ENCODE results near the gene ITM2B. TPM values are rescaled to one million over a fixed set of nuclear protein-coding genes. Genes with fewer than 3 reads are reported as not detected.

Gene ITM2B
- total and polyA plus RNA-seq, 10 of the 15 experiments (the other 5 are each of a cell fraction or from before 2014, with no cell fraction given) = 2.5 to 18.1 (median 4.9) TPM

DNA sequence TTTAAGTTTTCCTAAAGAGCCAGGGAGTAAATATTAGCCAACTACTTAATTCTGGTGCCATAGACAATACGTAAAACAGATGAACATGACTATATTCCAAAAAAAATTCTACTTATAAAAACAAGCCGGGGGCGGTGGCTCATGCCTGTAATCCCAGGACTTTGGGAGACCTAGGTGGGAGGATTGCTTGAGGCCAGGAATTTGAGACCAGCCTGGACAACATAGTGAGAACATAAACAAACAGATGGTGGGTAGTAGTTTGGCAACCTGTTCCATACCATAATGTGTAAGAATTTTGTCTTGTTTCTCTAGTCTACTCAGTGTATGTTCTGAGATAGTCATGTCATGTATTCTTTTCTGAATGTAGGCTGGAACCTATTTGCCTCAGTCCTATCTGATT lies 25.4 kb downstream of the ITM2B start:
- Histone ChIP-seq H4K20me1 (ENCODE audit: control insufficient read depth, insufficient read depth) (no peaks in the 10 kb centered on the region), H3K27me3 (replicated peaks in 1 of 2; ENCODE audit: control insufficient read depth in 2 of 2, insufficient read depth in 2 of 2, low read length in 1 of 2) (no peaks in the 10 kb centered on the region; a peak in 1 of 4 replicates), H3K4me3 (no peak overlapping the region), H3K4me1 (ENCODE audit: control insufficient read depth, insufficient read depth, low read length) (no peaks in the 10 kb centered on the region), H3K27ac (ENCODE audit: control insufficient read depth, insufficient read depth) (no peak overlapping the region), H2AFZ (ENCODE audit: control insufficient read depth, low read depth, low read length) (no peak overlapping the region), H3K9ac (ENCODE audit: control insufficient read depth, insufficient read depth, low read length) (no peak overlapping the region), H3K79me2 (ENCODE audit: control insufficient read depth, insufficient read depth, low read length) (no peaks in the 10 kb centered on the region), H3K4me2 (ENCODE audit: control insufficient read depth, insufficient read depth) (no peak overlapping the region), H3K9me3 (replicated peaks; ENCODE audit: control insufficient read depth, insufficient read depth, low read length) (no peaks in the 10 kb centered on the region), H3K36me3 (ENCODE audit: control insufficient read depth in 2 of 2, insufficient read depth in 2 of 2, low read length in 1 of 2) (no peaks in the 10 kb centered on the region)
- ATAC-seq (no peak), FAIRE-seq (no peak), DNase-seq (ENCODE audit: low read depth, low spot score) (no peak)
- intact Hi-C loops (cut with micrococcal nuclease; ENCODE audit: unreplicated experiment) = no loop called here
- POLR2A ChIA-PET = no interaction called here
- 88% methylated on average over 3 of the region's 3 CpGs for WGBS (ENCODE audit: insufficient coverage, insufficient replicate concordance, low lambda C conversion rate, missing lambda C conversion rate)
- in situ Hi-C loops (cut with MboI) = no loop called here
- SMC1A ChIA-PET (ENCODE audit: uncharacterized antibody, unreplicated experiment) = no interaction called here
- TF ChIP-seq SIX5 (IDR thresholded peaks at IDR 0.05; ENCODE audit: low read depth, low read length, severe bottlenecking) (no peak), MXI1 (IDR thresholded peaks at IDR 0.05; ENCODE audit: low read depth, low read length) (no peak), NR2F1 (conservative IDR thresholded peaks at IDR 0.05) (no peak), ATF7 (IDR thresholded peaks at IDR 0.05; ENCODE audit: low read depth) (no peak)
- RAD21 ChIA-PET (ENCODE audit: unreplicated experiment) = no interaction called here
- CTCF ChIA-PET = no interaction called here
- BruUV-seq (replicated peaks) = no TSS peak

DNA sequence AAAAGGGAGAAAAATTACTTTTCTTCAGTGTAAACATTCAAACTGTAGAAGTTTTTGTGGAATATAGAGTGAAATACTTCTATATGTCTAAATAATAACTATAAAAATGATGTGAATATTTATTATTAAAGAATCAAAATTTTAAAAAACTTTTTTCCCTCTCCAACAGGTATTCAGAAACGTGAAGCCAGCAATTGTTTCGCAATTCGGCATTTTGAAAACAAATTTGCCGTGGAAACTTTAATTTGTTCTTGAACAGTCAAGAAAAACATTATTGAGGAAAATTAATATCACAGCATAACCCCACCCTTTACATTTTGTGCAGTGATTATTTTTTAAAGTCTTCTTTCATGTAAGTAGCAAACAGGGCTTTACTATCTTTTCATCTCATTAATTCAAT lies 28.0 kb downstream of the ITM2B start:
- in situ Hi-C loops (cut with MboI) = no loop called here
- Histone ChIP-seq H3K9ac (ENCODE audit: control insufficient read depth, insufficient read depth, low read length) (no peak overlapping the region), H3K36me3 (ENCODE audit: control insufficient read depth in 2 of 2, insufficient read depth in 2 of 2, low read length in 1 of 2) (no peaks in the 10 kb centered on the region), H3K4me3 (no peak overlapping the region), H3K79me2 (ENCODE audit: control insufficient read depth, insufficient read depth, low read length) (no peaks in the 10 kb centered on the region), H2AFZ (ENCODE audit: control insufficient read depth, low read depth, low read length) (no peak overlapping the region), H3K4me1 (ENCODE audit: control insufficient read depth, insufficient read depth, low read length) (peaks cover 7% of the 10 kb centered on the region), H3K4me2 (ENCODE audit: control insufficient read depth, insufficient read depth) (no peak overlapping the region), H3K9me3 (replicated peaks; ENCODE audit: control insufficient read depth, insufficient read depth, low read length) (no peaks in the 10 kb centered on the region), H3K27ac (ENCODE audit: control insufficient read depth, insufficient read depth) (no peak overlapping the region), H3K27me3 (replicated peaks in 1 of 2; ENCODE audit: control insufficient read depth in 2 of 2, insufficient read depth in 2 of 2, low read length in 1 of 2) (no peaks in the 10 kb centered on the region; a peak in 2 of 4 replicates), H4K20me1 (ENCODE audit: control insufficient read depth, insufficient read depth) (no peaks in the 10 kb centered on the region)
- ChIA-PET CTCF (no interaction called here), SMC1A (ENCODE audit: uncharacterized antibody, unreplicated experiment) (no interaction called here), RAD21 (ENCODE audit: unreplicated experiment) (no interaction called here), POLR2A (no interaction called here)
- intact Hi-C loops (cut with micrococcal nuclease; ENCODE audit: unreplicated experiment) = no loop called here
- ATAC-seq (no peak), DNase-seq (ENCODE audit: low read depth, low spot score) (no peak), FAIRE-seq (no peak)
- TF ChIP-seq ATF7 (IDR thresholded peaks at IDR 0.05; ENCODE audit: low read depth) = no peak
- no peak for TF ChIP-seq MEF2B (IDR thresholded peaks at IDR 0.05; ENCODE audit: partially characterized antibody, poor library complexity, severe bottlenecking)
- TF ChIP-seq RAD21 (IDR thresholded peaks at IDR 0.05; ENCODE audit: insufficient read depth, low read depth, low read length) = no peak
- TF ChIP-seq EED (IDR thresholded peaks at IDR 0.05; ENCODE audit: low read depth) = no peak
- no peak for TF ChIP-seq YBX1 (IDR thresholded peaks at IDR 0.05)
- TF ChIP-seq CREM (IDR thresholded peaks at IDR 0.05; ENCODE audit: low read depth) = no peak
- no peak for TF ChIP-seq ASH2L (IDR thresholded peaks at IDR 0.05; ENCODE audit: borderline replicate concordance, low read depth)
- TF ChIP-seq ZNF274 (IDR thresholded peaks at IDR 0.05; ENCODE audit: insufficient read depth, insufficient read length) = no peak
- TF ChIP-seq BHLHE40 (IDR thresholded peaks at IDR 0.05; ENCODE audit: borderline replicate concordance in 1 of 2, low read depth in 2 of 2, low read length in 1 of 2) = no peak
- 85% methylated on average over 4 of the region's 4 CpGs for WGBS (ENCODE audit: insufficient coverage, insufficient replicate concordance, low lambda C conversion rate, missing lambda C conversion rate)
- BruUV-seq (replicated peaks) = no TSS peak

Measured in GM12878 (cell line).